Measurements from ENCODE around the gene KLHL3.

GRCh38 chr5:137606401-137606800 lies 129.5 kb downstream of the KLHL3 start:
- TF ChIP-seq CTCF (IDR thresholded peaks at IDR 0.05 in 4 of 5, conservative IDR thresholded peaks at IDR 0.05 in 1 of 5) (no peak), POLR2A (IDR thresholded peaks at IDR 0.05) (no peak)
